K562 (cell line): Measurements from ENCODE around the gene NAXD. TPM values are rescaled to one million over a fixed set of nuclear protein-coding genes. Genes with fewer than 3 reads are reported as not detected.

ENCODE experiments used
- ATAC-seq: fragments of 200-7000 bp; cut with Tn5 transposase; 3 replicates; pipeline ENCODE4 v1.9.1; 2020; ENCODE audit warnings: moderate library complexity
- BruUV-seq: library from RNA; stranded (reverse); fragments of 400-500 nt; replicated peaks from 2 replicates; lab custom pipeline; 2021; lab: Mats Ljungman, UMichigan
- CTCF ChIA-PET: fragments of 300-600 bp; formaldehyde crosslinking; extraction: SDS; loops from one replicate; lab custom pipeline; 2021; ENCODE audit warnings: low intra/inter-chr PET ratio; lab: Yijun Ruan, JAX
- POLR2A ChIA-PET: fragments of 300-600, 350-650 bp; sonication (Branson Sonifier 250); formaldehyde crosslinking; extraction: SDS; loops from one replicate; lab custom pipeline; 2021; ENCODE audit warnings: antibody characterized with exemption, inconsistent platforms; lab: Yijun Ruan, JAX
- DNase-seq, 4 experiments: peaks; one replicate each; pipeline versions ENCODE4 v3.0.0 to v3.0.0-alpha.2; 2011 to 2018; ENCODE audit warnings: low spot score in 3 of 4, mixed read lengths in 3 of 4; ENCODE audit errors: extremely low read depth in 1 of 4
- FAIRE-seq: peaks from 2 replicates; lab custom pipeline; 2011; peaks lifted over from hg19 to GRCh38; lab: Jason Lieb, UNC
- H2AFZ ChIP-seq: 2 replicates; pipeline ENCODE4 v1.6.0; 2011; ENCODE audit warnings: low read depth, low read length, control low read depth, inconsistent platforms
- H3K27ac ChIP-seq: fragments of 200-600 bp; 3 replicates; pipeline ENCODE4 v1.8.0; 2011; ENCODE audit warnings: low read depth, mild to moderate bottlenecking, control low read depth, inconsistent platforms, low read length, moderate library complexity, mixed read lengths; ENCODE audit errors: extremely low read depth
- H3K27me3 ChIP-seq, 2 experiments: fragments of 300-600 bp in 1 of 2; 2 replicates in 1 of 2; 3 replicates in 1 of 2; pipeline versions ENCODE4 v1.6.0 to v1.8.0; 2011; ENCODE audit warnings: inconsistent platforms in 2 of 2, low read length in 2 of 2, mild to moderate bottlenecking in 1 of 2, mixed read lengths in 1 of 2, moderate library complexity in 1 of 2; ENCODE audit not compliant: control insufficient read depth in 2 of 2, insufficient read depth in 2 of 2
- H3K36me3 ChIP-seq: fragments of 300-600 bp; 3 replicates; pipeline ENCODE4 v1.8.0; 2011; ENCODE audit warnings: mild to moderate bottlenecking, low read length, inconsistent platforms; ENCODE audit not compliant: control insufficient read depth, insufficient read depth
- H3K4me1 ChIP-seq, 2 experiments: fragments of 200-600 bp in 1 of 2; replicated peaks in 1 of 2; 2 replicates in 1 of 2; 3 replicates in 1 of 2; pipeline versions ENCODE4 v1.5.1 to v1.8.0; 2011; ENCODE audit warnings: inconsistent platforms in 2 of 2, low read length in 2 of 2, mild to moderate bottlenecking in 1 of 2, mixed read lengths in 1 of 2, moderate library complexity in 1 of 2; ENCODE audit not compliant: control insufficient read depth in 2 of 2, insufficient read depth in 2 of 2
- H3K4me2 ChIP-seq: 2 replicates; pipeline ENCODE4 v1.6.1; 2011; ENCODE audit warnings: low read length, control low read depth, inconsistent platforms, mixed read lengths; ENCODE audit not compliant: insufficient read depth
- H3K4me3 ChIP-seq: fragments of 200-600 bp; sonication (generic), shearing (Covaris generic); 2 replicates; pipeline ENCODE4 v1.5.1; 2016; ENCODE audit warnings: control low read depth, inconsistent platforms
- H3K79me2 ChIP-seq: fragments of 200-600 bp; 3 replicates; pipeline ENCODE4 v1.8.0; 2011; ENCODE audit warnings: low read length, inconsistent platforms; ENCODE audit not compliant: control insufficient read depth, insufficient read depth
- H3K9ac ChIP-seq, 2 experiments: 2 replicates each; pipeline versions ENCODE4 v1.6.0 to v1.6.1; 2011; ENCODE audit warnings: low read depth in 2 of 2, low read length in 2 of 2, control low read depth in 1 of 2, inconsistent platforms in 1 of 2, mild to moderate bottlenecking in 1 of 2, mixed read lengths in 1 of 2; ENCODE audit not compliant: insufficient read depth in 1 of 2
- H3K9me1 ChIP-seq: one replicate; pipeline ENCODE4 v1.6.0; 2011; ENCODE audit warnings: inconsistent platforms, mild to moderate bottlenecking, low read length, moderate library complexity; ENCODE audit not compliant: control insufficient read depth, insufficient read depth
- H3K9me3 ChIP-seq: replicated peaks from 2 replicates; pipeline ENCODE4 v1.5.1; 2011; ENCODE audit warnings: low read depth, low read length, inconsistent platforms; ENCODE audit not compliant: control insufficient read depth, insufficient read depth
- H4K20me1 ChIP-seq: replicated peaks from 2 replicates; pipeline ENCODE4 v1.6.1; 2011; ENCODE audit warnings: low read length, inconsistent platforms, mixed read lengths; ENCODE audit not compliant: control insufficient read depth, insufficient read depth
- CEBPB ChIP-seq: fragments of 450-650 bp; IDR thresholded peaks from 2 replicates; pipeline ENCODE4 v1.6.1; 2016; ENCODE audit warnings: missing genetic modification characterization, missing compliant biosample characterization
- CEBPG ChIP-seq, 3 experiments: fragments of 200-800 bp in 1 of 3; sonication (Bioruptor generic) in 1 of 3; sonication (generic) in 1 of 3; formaldehyde crosslinking in 1 of 3; IDR thresholded peaks in 2 of 3; conservative IDR thresholded peaks in 1 of 3; 2 replicates each; pipeline versions ENCODE4 v1.6.1 to v1.8.0; 2016 to 2022; ENCODE audit warnings: missing compliant biosample characterization in 2 of 3, missing genetic modification characterization in 2 of 3, mild to moderate bottlenecking in 1 of 3, missing genetic modification reagents in 1 of 3
- CTCF ChIP-seq, 3 experiments: IDR thresholded peaks in 2 of 3; conservative IDR thresholded peaks in 1 of 3; 2 replicates each; pipeline ENCODE4 v1.5.1; 2011 to 2012; ENCODE audit warnings: low read length in 3 of 3, mild to moderate bottlenecking in 3 of 3, control low read depth in 2 of 3, improper control_type of control experiment in 1 of 3, inconsistent platforms in 1 of 3, low read depth in 1 of 3, mixed read lengths in 1 of 3, moderate library complexity in 1 of 3; ENCODE audit not compliant: insufficient read depth in 2 of 3
- DEAF1 ChIP-seq: fragments of 450-650 bp; formaldehyde crosslinking; IDR thresholded peaks from 2 replicates; pipeline ENCODE4 v1.4.0; 2020; ENCODE audit warnings: mild to moderate bottlenecking, moderate library complexity
- EP300 ChIP-seq: IDR thresholded peaks from 2 replicates; pipeline ENCODE4 v1.6.1; 2012; ENCODE audit warnings: low read length, improper control_type of control experiment
- GTF2B ChIP-seq: IDR thresholded peaks from 2 replicates; pipeline ENCODE4 v1.6.1; 2011; ENCODE audit not compliant: insufficient read length; ENCODE audit errors: extremely low read depth
- MYC ChIP-seq, 2 experiments: fragments of 250-450 bp in 1 of 2; sonication (Bioruptor Pico) in 1 of 2; IDR thresholded peaks; 2 replicates each; pipeline versions ENCODE4 v1.5.1 to v1.6.1; 2012 to 2021; ENCODE audit warnings: low read depth in 2 of 2, borderline replicate concordance in 1 of 2, improper control_type of control experiment in 1 of 2, low read length in 1 of 2, mild to moderate bottlenecking in 1 of 2, moderate library complexity in 1 of 2
- RAD21 ChIP-seq, 2 experiments: fragments of 250-450 bp in 1 of 2; fragments of 450-650 bp in 1 of 2; sonication (Bioruptor Pico) in 1 of 2; formaldehyde crosslinking in 1 of 2; IDR thresholded peaks in 1 of 2; conservative IDR thresholded peaks in 1 of 2; 2 replicates each; pipeline versions ENCODE4 v1.4.0 to v1.8.0; 2020 to 2022; ENCODE audit warnings: mild to moderate bottlenecking in 2 of 2, moderate library complexity in 1 of 2
- SMC3 ChIP-seq: conservative IDR thresholded peaks from 2 replicates; pipeline ENCODE4 v1.6.1; 2011; ENCODE audit warnings: low read depth, low read length, improper control_type of control experiment; ENCODE audit not compliant: insufficient read depth
- TRIM28 ChIP-seq: fragments of 450-650 bp; IDR thresholded peaks from 2 replicates; pipeline ENCODE4 v1.6.1; 2017
- VEZF1 ChIP-seq: fragments of 200-800 bp; sonication (Bioruptor generic); IDR thresholded peaks from 2 replicates; pipeline ENCODE4 v1.6.1; 2017; ENCODE audit warnings: missing genetic modification characterization, missing compliant biosample characterization
- WGBS: fragments of 100-300 bp; shearing (Covaris generic); methylation state at CpG from one replicate; pipeline ENCODE4 v1.1.6; 2016; ENCODE audit warnings: low coverage, mixed read lengths; ENCODE audit not compliant: insufficient coverage; ENCODE audit errors: missing lambda C conversion rate; 5-methylcytosine and 5-hydroxymethylcytosine counted together
- in situ Hi-C: fragments of 300-500 bp; cut with MboI; formaldehyde crosslinking; loops from 4 replicates; pipeline ENCODE4 v1.15.0; 2018; ENCODE audit warnings: inconsistent platforms, mixed read lengths
- intact Hi-C: fragments of 100-400 bp; cut with micrococcal nuclease; formaldehyde crosslinking; loops from 2 replicates; pipeline ENCODE4 v1.14.2; 2022
- polyA plus RNA-seq, 8 experiments: library from polyadenylated mRNA; depleted of rRNA in 4 of 8; stranded (reverse) in 5 of 8; unstranded in 3 of 8; fragments of >200 nt; fragmentation: Nextera tagmentation in 2 of 8; fragmentation: Illumina TruSeq in 1 of 8; extraction: Ambion mirVana in 2 of 8; extraction: Trizol in 1 of 8; gene quantifications; 2 replicates each; pipeline versions ENCODE4 v1.2.1 to v1.2.3, GENCODE V29; 2011 to 2014; ENCODE audit warnings: inconsistent platforms in 1 of 8, missing spikeins in 1 of 8
- total RNA-seq, 7 experiments: library from RNA; depleted of rRNA in 6 of 7; stranded (reverse); fragments of >200 nt in 6 of 7; fragmentation: Illumina TruSeq in 2 of 7; extraction: Trizol in 2 of 7; gene quantifications; 2 replicates each; pipeline versions ENCODE4 v1.2.1 to v1.2.3, GENCODE V29; 2011 to 2021; ENCODE audit warnings: low replicate concordance in 1 of 7

The NAXD gene
- total and polyA plus RNA-seq, 9 of the 15 experiments (the other 6 are each of a cell fraction or from before 2014, with no cell fraction given): 0.59 to 20.6 (median 13.0) TPM

GRCh38 chr13:110593430-110594130 lies 21.8 kb upstream of the NAXD start:
- Histone ChIP-seq H3K79me2 (no peaks in the 10 kb centered on the region), H3K4me3 (no peak overlapping the region), H4K20me1 (no peaks in the 10 kb centered on the region), H3K4me1 (peaks cover 7% of the 10 kb centered on the region in 2 experiments; a peak in 4 of 5 replicates), H3K36me3 (no peaks in the 10 kb centered on the region), H2AFZ (peak overlapping the region; percentile 83), H3K27me3 (no peaks in the 10 kb centered on the region), H3K9ac (no peak overlapping the region), H3K9me3 (no peaks in the 10 kb centered on the region), H3K27ac (no peak overlapping the region), H3K9me1 (no peaks in the 10 kb centered on the region), H3K4me2 (no peak overlapping the region)
- no TSS peak for BruUV-seq
- FAIRE-seq: peak; percentile 93
- in situ Hi-C loops (loop anchor here (10.0 kb wide), 1 partner anchor 231 kb away; no protein-coding TSS in a partner anchor), intact Hi-C loops (loop anchor here (1.0 to 10.0 kb wide), 5 partner anchors 119 to 451 kb away; partner anchors contain the start of genes ANKRD10 and ING1)
- ATAC-seq: peak; percentile 96
- WGBS: 20% methylated on average over 6 of the region's 6 CpGs
- CTCF ChIA-PET: interaction anchor here (0.7 to 2.0 kb wide), 2 partner anchors 30 to 226 kb away, joined by 3 to 11 read pairs; no protein-coding TSS in a partner anchor
- DNase-seq: peak; percentile 32 to 77 (median 52)
- POLR2A ChIA-PET: interaction anchor here (1.0 to 1.1 kb wide), 2 partner anchors 10 to 122 kb away, joined by 3 read pairs; no protein-coding TSS in a partner anchor
- TF ChIP-seq VEZF1 (CRISPR knock-in tag) (peak; percentile 19; the same call in 1 of the 2 replicates), MYC (IDR thresholded peaks at IDR 0.05; ENCODE audit: low read depth, low read length) (no peak), MYC (CRISPR knock-in tag; IDR thresholded peaks at IDR 0.05; ENCODE audit: borderline replicate concordance, low read depth) (no peak), GTF2B (no peak), DEAF1 (CRISPR knock-in tag) (peak; percentile 46; the same call in 1 of the 2 replicates), CEBPB (tag) (0 out of 2 replicates have a peak, but pooled peaks have one; percentile 22), CTCF (IDR thresholded peaks at IDR 0.05 in 2 of 3, conservative IDR thresholded peaks at IDR 0.05 in 1 of 3; ENCODE audit: insufficient read depth in 2 of 3, low read depth in 1 of 3, low read length in 3 of 3) (peak; percentile 45 to 72 (median 52); a peak in 5 of 6 replicates), TRIM28 (no peak), RAD21 (CRISPR knock-in tag; conservative IDR thresholded peaks at IDR 0.05 in 1 of 2, IDR thresholded peaks at IDR 0.05 in 1 of 2) (peak; percentile 79), CEBPG (CRISPR knock-in tag; IDR thresholded peaks at IDR 0.05) (no peak), CEBPG (tag; conservative IDR thresholded peaks at IDR 0.05 in 1 of 2, IDR thresholded peaks at IDR 0.05 in 1 of 2) (peak in 1 of 2 experiments; percentile 23; a peak in 1 of 4 replicates), EP300 (0 out of 2 replicates have a peak, but pooled peaks have one; percentile 6), SMC3 (peak; percentile 43; the same call in 1 of the 2 replicates)
